Mucosa of rectum (tissue), 2 donors: ENCODE measurements around the gene GJC2.

Experiments
- H3K27ac ChIP-seq, 2 donors: one replicate each; pipeline ENCODE4 v1.7.0; 2013; ENCODE audit warnings: inconsistent platforms in 2 of 2, low read depth in 2 of 2, low read length in 2 of 2
- H3K27me3 ChIP-seq, 2 donors: one replicate each; pipeline ENCODE4 v1.7.0; 2013; ENCODE audit warnings: low read length in 2 of 2; ENCODE audit not compliant: control insufficient read depth in 2 of 2, insufficient read depth in 2 of 2
- H3K36me3 ChIP-seq, 2 donors: one replicate each; pipeline ENCODE4 v1.7.0; 2013; ENCODE audit warnings: low read length in 2 of 2; ENCODE audit not compliant: control insufficient read depth in 2 of 2, insufficient read depth in 2 of 2
- H3K4me1 ChIP-seq, 2 donors: one replicate each; pipeline ENCODE4 v1.7.0; 2013; ENCODE audit warnings: low read length in 2 of 2, mild to moderate bottlenecking in 1 of 2; ENCODE audit not compliant: control insufficient read depth in 2 of 2, insufficient read depth in 2 of 2
- H3K4me3 ChIP-seq, 2 donors: one replicate each; pipeline ENCODE4 v1.7.0; 2013; ENCODE audit warnings: low read length in 2 of 2
- H3K9ac ChIP-seq, 2 donors: one replicate each; pipeline ENCODE4 v1.7.0; 2013; ENCODE audit warnings: low read length in 2 of 2, low read depth in 1 of 2, mild to moderate bottlenecking in 1 of 2
- H3K9me3 ChIP-seq, 2 donors: one replicate each; pipeline ENCODE4 v1.7.0; 2013; ENCODE audit warnings: low read length in 2 of 2; ENCODE audit not compliant: control insufficient read depth in 2 of 2
- donor health status: healthy.
- donor health status: Normal muscosa, but diverticular disease.

The GJC2 gene

GRCh38 chr1:228163776-228164519 lies 14.2 kb downstream of the GJC2 start:
- peak overlapping the region in 1 of 2 donors; percentile 3 for H3K9ac ChIP-seq
- peaks cover 0 to 2% of the 10 kb centered on the region in 2 donors for H3K27me3 ChIP-seq
- no peak overlapping the region for H3K4me3 ChIP-seq
- peaks cover 14 to 16% of the 10 kb centered on the region in 2 donors for H3K4me1 ChIP-seq
- H3K9me3 ChIP-seq: no peaks in the 10 kb centered on the region
- H3K27ac ChIP-seq: no peak overlapping the region
- H3K36me3 ChIP-seq: no peaks in the 10 kb centered on the region

GRCh38 chr1:228164561-228165371 lies 15.0 kb downstream of the GJC2 start:
- Histone ChIP-seq H3K9me3 (no peaks in the 10 kb centered on the region), H3K27ac (peak overlapping the region; percentile 83 to 86), H3K36me3 (peaks cover 0 to 2% of the 10 kb centered on the region in 2 donors), H3K27me3 (peaks cover 0 to 2% of the 10 kb centered on the region in 2 donors), H3K4me1 (peaks cover 14 to 16% of the 10 kb centered on the region in 2 donors), H3K9ac (peak overlapping the region; percentile 80), H3K4me3 (peak overlapping the region; percentile 79 to 91)

GRCh38 chr1:228165372-228166169 lies 15.8 kb downstream of the GJC2 start, which contains the start of gene IBA57:
TSS of gene IBA57 (plus strand) at chr1:228165804. CDS start at chr1:228165817, 13 bp downstream.
- Histone ChIP-seq H3K4me3 (peak within 1 kb of the TSS; percentile 91 to 92), H3K4me1 (peaks cover 14 to 16% of the 10 kb centered on the region in 2 donors), H3K36me3 (peaks cover 0 to 2% of the 10 kb centered on the region in 2 donors), H3K9me3 (no peaks in the 10 kb centered on the region), H3K9ac (peak within 1 kb of the TSS; percentile 90 to 98), H3K27ac (peak within 1 kb of the TSS; percentile 99 to 100), H3K27me3 (peaks cover 0 to 2% of the 10 kb centered on the region in 2 donors)

- Histone ChIP-seq H3K27me3 (peaks cover 0 to 2% of the 10 kb centered on the region in 2 donors), H3K27ac (peak overlapping the region; percentile 99 to 100), H3K36me3 (peaks cover 0 to 2% of the 10 kb centered on the region in 2 donors), H3K4me3 (peak overlapping the region; percentile 83 to 92), H3K9me3 (no peaks in the 10 kb centered on the region), H3K4me1 (peaks cover 13 to 16% of the 10 kb centered on the region in 2 donors), H3K9ac (peak overlapping the region; percentile 90 to 94)
Observed at GRCh38 chr1:228166170-228166936, 16.6 kb downstream of the GJC2 start.

GRCh38 chr1:228168563-228169270 lies 19.0 kb downstream of the GJC2 start:
- H3K9me3 ChIP-seq: no peaks in the 10 kb centered on the region
- peaks cover 8 to 12% of the 10 kb centered on the region in 2 donors for H3K4me1 ChIP-seq
- H3K27me3 ChIP-seq: no peaks in the 10 kb centered on the region
- no peak overlapping the region for H3K9ac ChIP-seq
- H3K36me3 ChIP-seq: peaks cover 0 to 2% of the 10 kb centered on the region in 2 donors
- no peak overlapping the region for H3K4me3 ChIP-seq
- H3K27ac ChIP-seq: no peak overlapping the region

- H3K36me3 ChIP-seq: peaks cover 0 to 2% of the 10 kb centered on the region in 2 donors
- no peaks in the 10 kb centered on the region for H3K27me3 ChIP-seq
- H3K4me1 ChIP-seq: peaks cover 8 to 12% of the 10 kb centered on the region in 2 donors
- H3K4me3 ChIP-seq: no peak overlapping the region
- H3K9me3 ChIP-seq: no peaks in the 10 kb centered on the region
- no peak overlapping the region for H3K27ac ChIP-seq
- H3K9ac ChIP-seq: no peak overlapping the region
Observed at GRCh38 chr1:228169345-228169744, 19.6 kb downstream of the GJC2 start.

- Histone ChIP-seq H3K27me3 (no peaks in the 10 kb centered on the region), H3K4me1 (peaks cover 7 to 8% of the 10 kb centered on the region in 2 donors), H3K4me3 (no peak overlapping the region), H3K27ac (no peak overlapping the region), H3K9me3 (no peaks in the 10 kb centered on the region), H3K36me3 (peaks cover 2 to 4% of the 10 kb centered on the region in 2 donors), H3K9ac (no peak overlapping the region)
Observed at GRCh38 chr1:228170666-228171065, 20.9 kb downstream of the GJC2 start.

GRCh38 chr1:228171221-228171891 lies 21.6 kb downstream of the GJC2 start:
- no peak overlapping the region for H3K9ac ChIP-seq
- H3K36me3 ChIP-seq: peaks cover 2 to 4% of the 10 kb centered on the region in 2 donors
- H3K27ac ChIP-seq: no peak overlapping the region
- no peaks in the 10 kb centered on the region for H3K9me3 ChIP-seq
- H3K4me1 ChIP-seq: peaks cover 6% of the 10 kb centered on the region in 2 donors
- H3K27me3 ChIP-seq: no peaks in the 10 kb centered on the region
- no peak overlapping the region for H3K4me3 ChIP-seq
